Measurements from ENCODE around the gene ZNF592. TPM values are rescaled to one million over a fixed set of nuclear protein-coding genes. Genes with fewer than 3 reads are reported as not detected.

ZNF592 gene
- polyA plus RNA-seq, 1 donor (not counting 4 experiments of a cell fraction or from before 2014, with no cell fraction given): 4.1 TPM

- dilution Hi-C loops (cut with MboI; ENCODE audit: extremely low pct_ligation_motif_present, low sequenced_read_pairs): no loop called here
- FAIRE-seq: no peak
These were observed 25.8 kb upstream of the ZNF592 start for GRCh38 chr15:84722628-84723027.

DNA sequence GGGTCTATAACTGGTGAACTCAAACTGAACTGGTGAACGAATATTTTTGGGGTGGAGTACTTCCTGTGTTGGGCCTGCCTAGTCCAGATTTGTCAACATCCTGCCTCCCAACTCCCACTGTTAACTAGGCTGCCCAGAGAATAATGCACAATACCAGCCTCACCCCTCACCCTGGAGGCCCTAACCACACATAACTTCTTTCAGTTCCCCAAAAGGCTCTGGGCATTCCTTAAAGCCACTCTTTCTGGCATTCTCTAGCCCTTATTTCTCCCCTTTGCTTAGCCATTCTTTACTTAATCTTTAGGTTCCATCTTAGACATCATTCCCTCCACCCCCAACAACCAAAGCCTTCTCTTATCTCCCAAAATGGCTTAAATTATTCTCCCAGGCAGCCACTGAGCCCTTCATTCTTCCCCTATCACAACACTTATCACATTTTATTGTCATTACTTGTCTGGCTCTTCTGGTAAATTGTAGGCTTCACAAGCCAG, 23.3 kb upstream of the ZNF592 start:
- peak; percentile 61 for FAIRE-seq
- no peak overlapping the region for H3K9ac ChIP-seq (ENCODE audit: control insufficient read depth, extremely low read depth, insufficient read depth, low read length)

More at GRCh38 chr15:84722628-84723027, 25.8 kb upstream of the ZNF592 start:
- Histone ChIP-seq H4K20me1 (ENCODE audit: control insufficient read depth, extremely low read depth, insufficient read depth, low read length) (no peaks in the 10 kb centered on the region), H2AFZ (ENCODE audit: control insufficient read depth, low read length) (peak overlapping the region; percentile 20), H3K9me3 (ENCODE audit: control insufficient read depth, low read depth, low read length) (no peaks in the 10 kb centered on the region), H3K4me1 (ENCODE audit: control insufficient read depth, extremely low read depth, insufficient read depth, low read length) (peaks cover 14% of the 10 kb centered on the region), H3K36me3 (ENCODE audit: control insufficient read depth in 2 of 2, extremely low read depth in 1 of 2, insufficient read depth in 2 of 2, low read length in 2 of 2) (no peaks in the 10 kb centered on the region), H3K9me1 (ENCODE audit: control insufficient read depth, extremely low read depth, insufficient read depth, low read length) (no peaks in the 10 kb centered on the region), H3K27me3 (ENCODE audit: control insufficient read depth, extremely low read depth, insufficient read depth, low read length) (no peaks in the 10 kb centered on the region), H3K79me2 (ENCODE audit: control insufficient read depth, insufficient read depth, low read length) (no peaks in the 10 kb centered on the region), H3K27ac (ENCODE audit: control insufficient read depth, insufficient read depth, low read length) (no peak overlapping the region), H3K4me2 (ENCODE audit: control insufficient read depth, extremely low read depth, insufficient read depth, low read depth, low read length) (no peak overlapping the region), H3K4me3 (ENCODE audit: control insufficient read depth in 2 of 3, extremely low read depth in 1 of 3, insufficient read depth in 2 of 3, low read depth in 1 of 3, low read length in 3 of 3) (no peak overlapping the region), H3K9ac (ENCODE audit: control insufficient read depth, extremely low read depth, insufficient read depth, low read length) (no peak overlapping the region)
- TF ChIP-seq EZH2 (IDR thresholded peaks at IDR 0.05; ENCODE audit: low read length): no peak
- TF ChIP-seq, protein P1, sequence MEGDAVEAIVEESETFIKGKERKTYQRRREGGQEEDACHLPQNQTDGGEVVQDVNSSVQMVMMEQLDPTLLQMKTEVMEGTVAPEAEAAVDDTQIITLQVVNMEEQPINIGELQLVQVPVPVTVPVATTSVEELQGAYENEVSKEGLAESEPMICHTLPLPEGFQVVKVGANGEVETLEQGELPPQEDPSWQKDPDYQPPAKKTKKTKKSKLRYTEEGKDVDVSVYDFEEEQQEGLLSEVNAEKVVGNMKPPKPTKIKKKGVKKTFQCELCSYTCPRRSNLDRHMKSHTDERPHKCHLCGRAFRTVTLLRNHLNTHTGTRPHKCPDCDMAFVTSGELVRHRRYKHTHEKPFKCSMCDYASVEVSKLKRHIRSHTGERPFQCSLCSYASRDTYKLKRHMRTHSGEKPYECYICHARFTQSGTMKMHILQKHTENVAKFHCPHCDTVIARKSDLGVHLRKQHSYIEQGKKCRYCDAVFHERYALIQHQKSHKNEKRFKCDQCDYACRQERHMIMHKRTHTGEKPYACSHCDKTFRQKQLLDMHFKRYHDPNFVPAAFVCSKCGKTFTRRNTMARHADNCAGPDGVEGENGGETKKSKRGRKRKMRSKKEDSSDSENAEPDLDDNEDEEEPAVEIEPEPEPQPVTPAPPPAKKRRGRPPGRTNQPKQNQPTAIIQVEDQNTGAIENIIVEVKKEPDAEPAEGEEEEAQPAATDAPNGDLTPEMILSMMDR (optimal IDR thresholded peaks at IDR 0.05 in 1 of 3, IDR thresholded peaks at IDR 0.05 in 1 of 3, conservative IDR thresholded peaks at IDR 0.05 in 1 of 3; ENCODE audit: extremely low read depth in 1 of 3, insufficient read depth in 2 of 3, low read length in 3 of 3): no peak
- DNase-seq (ENCODE audit: low read depth, low spot score): no peak

More for the DNA sequence above, 23.3 kb upstream of the ZNF592 start:
- Histone ChIP-seq H3K4me2 (ENCODE audit: control insufficient read depth, extremely low read depth, insufficient read depth, low read depth, low read length) (peak overlapping the region; percentile 7), H3K27ac (ENCODE audit: control insufficient read depth, insufficient read depth, low read length) (peak overlapping the region; percentile 17), H4K20me1 (ENCODE audit: control insufficient read depth, extremely low read depth, insufficient read depth, low read length) (no peaks in the 10 kb centered on the region), H3K9me1 (ENCODE audit: control insufficient read depth, extremely low read depth, insufficient read depth, low read length) (no peaks in the 10 kb centered on the region), H3K9me3 (ENCODE audit: control insufficient read depth, low read depth, low read length) (no peaks in the 10 kb centered on the region), H3K4me3 (ENCODE audit: control insufficient read depth in 2 of 3, extremely low read depth in 1 of 3, insufficient read depth in 2 of 3, low read depth in 1 of 3, low read length in 3 of 3) (no peak overlapping the region), H3K4me1 (ENCODE audit: control insufficient read depth, extremely low read depth, insufficient read depth, low read length) (peaks cover 14% of the 10 kb centered on the region), H3K36me3 (ENCODE audit: control insufficient read depth in 2 of 2, extremely low read depth in 1 of 2, insufficient read depth in 2 of 2, low read length in 2 of 2) (no peaks in the 10 kb centered on the region), H3K27me3 (ENCODE audit: control insufficient read depth, extremely low read depth, insufficient read depth, low read length) (no peaks in the 10 kb centered on the region), H3K79me2 (ENCODE audit: control insufficient read depth, insufficient read depth, low read length) (no peaks in the 10 kb centered on the region), H2AFZ (ENCODE audit: control insufficient read depth, low read length) (peak overlapping the region; percentile 94)
- TF ChIP-seq EZH2 (IDR thresholded peaks at IDR 0.05; ENCODE audit: low read length): no peak
- TF ChIP-seq, protein P1 (optimal IDR thresholded peaks at IDR 0.05 in 1 of 3, IDR thresholded peaks at IDR 0.05 in 1 of 3, conservative IDR thresholded peaks at IDR 0.05 in 1 of 3; ENCODE audit: extremely low read depth in 1 of 3, insufficient read depth in 2 of 3, low read length in 3 of 3): no peak
- dilution Hi-C loops (cut with MboI; ENCODE audit: extremely low pct_ligation_motif_present, low sequenced_read_pairs): no loop called here
- DNase-seq (ENCODE audit: low read depth, low spot score): no peak

Measured in keratinocyte (primary cell).